SK-N-SH treated with all-trans-retinoic acid at 6 μM for 48 hours (cell line): ENCODE results near the gene PCED1A.

Experiments
- ATAC-seq: fragments of 200-7000 bp; cut with Tn5 transposase; 3 replicates; pipeline ENCODE4 v1.9.1; 2020; ENCODE audit warnings: mild to moderate bottlenecking, moderate library complexity
- ARNTL ChIP-seq: fragments of 450-650 bp; formaldehyde crosslinking; IDR thresholded peaks from 2 replicates; pipeline ENCODE4 v1.5.0; 2020; ENCODE audit warnings: low read depth, mild to moderate bottlenecking, moderate library complexity, borderline replicate concordance
- BACH2 ChIP-seq: fragments of 250-450 bp; sonication (Bioruptor Pico); IDR thresholded peaks from 2 replicates; pipeline ENCODE4 v1.9.0; 2021; ENCODE audit warnings: mild to moderate bottlenecking, borderline replicate concordance
- CSDC2 ChIP-seq: fragments of 250-450 bp; sonication (Bioruptor Pico); IDR thresholded peaks from 2 replicates; pipeline ENCODE4 v1.5.0; 2020; ENCODE audit warnings: mild to moderate bottlenecking, moderate library complexity
- GLIS3 ChIP-seq: fragments of 250-450 bp; sonication (Bioruptor Pico); IDR thresholded peaks from 2 replicates; pipeline ENCODE4 v1.5.0; 2020; ENCODE audit warnings: mild to moderate bottlenecking, moderate library complexity
- ISL1 ChIP-seq: fragments of 250-450 bp; sonication (Bioruptor Pico); IDR thresholded peaks from 2 replicates; pipeline ENCODE4 v2.1.2; 2022; ENCODE audit warnings: mild to moderate bottlenecking, moderate library complexity
- OSR1 ChIP-seq: fragments of 250-450 bp; sonication (Bioruptor Pico); IDR thresholded peaks from 2 replicates; pipeline ENCODE4 v1.8.0; 2022; ENCODE audit warnings: moderate library complexity, mild to moderate bottlenecking, inconsistent platforms
- RARB ChIP-seq: fragments of 250-450 bp; sonication (Bioruptor Pico); IDR thresholded peaks from 2 replicates; pipeline ENCODE4 v1.8.0; 2021; ENCODE audit warnings: mild to moderate bottlenecking, moderate library complexity
- SNAI2 ChIP-seq: fragments of 250-450 bp; sonication (Bioruptor Pico); IDR thresholded peaks from 2 replicates; pipeline ENCODE4 v1.5.0; 2020; ENCODE audit warnings: mild to moderate bottlenecking, moderate library complexity
- TCF4 ChIP-seq: fragments of 250-450 bp; sonication (Bioruptor Pico); IDR thresholded peaks from 2 replicates; pipeline ENCODE4 v1.8.0; 2021; ENCODE audit warnings: mild to moderate bottlenecking, moderate library complexity, borderline replicate concordance
- TOX ChIP-seq: fragments of 250-450 bp; sonication (Bioruptor Pico); IDR thresholded peaks from 2 replicates; pipeline ENCODE4 v1.8.0; 2021; ENCODE audit warnings: mild to moderate bottlenecking, moderate library complexity, borderline replicate concordance
- ZC3H10 ChIP-seq: fragments of 250-450 bp; sonication (Bioruptor Pico); IDR thresholded peaks from 2 replicates; pipeline ENCODE4 v1.5.1; 2021; ENCODE audit warnings: mild to moderate bottlenecking, moderate library complexity
- ZFP3 ChIP-seq: fragments of 250-450 bp; sonication (Bioruptor Pico); IDR thresholded peaks from 2 replicates; pipeline ENCODE4 v1.5.0; 2020; ENCODE audit warnings: mild to moderate bottlenecking, moderate library complexity
- ZFP30 ChIP-seq: fragments of 450-650 bp; formaldehyde crosslinking; IDR thresholded peaks from 2 replicates; pipeline ENCODE4 v1.5.0; 2022; ENCODE audit warnings: mild to moderate bottlenecking, moderate library complexity
- ZNF565 ChIP-seq: fragments of 450-650 bp; formaldehyde crosslinking; conservative IDR thresholded peaks from 2 replicates; pipeline ENCODE4 v1.5.0; 2020; ENCODE audit warnings: low read depth, mild to moderate bottlenecking, moderate library complexity
- ZNF70 ChIP-seq: fragments of 450-650 bp; formaldehyde crosslinking; IDR thresholded peaks from 2 replicates; pipeline ENCODE4 v1.5.0; 2020; ENCODE audit warnings: mild to moderate bottlenecking, moderate library complexity
- ZNF8 ChIP-seq: fragments of 450-650 bp; formaldehyde crosslinking; IDR thresholded peaks from 2 replicates; pipeline ENCODE4 v1.5.0; 2020; ENCODE audit warnings: mild to moderate bottlenecking, moderate library complexity
- TF ChIP-seq, protein P1 (sequence below): fragments of 250-450 bp; sonication (Bioruptor Pico); IDR thresholded peaks from 2 replicates; pipeline ENCODE4 v1.5.0; 2020; ENCODE audit warnings: mild to moderate bottlenecking, moderate library complexity
- TF ChIP-seq, protein P2 (sequence below): fragments of 250-450 bp; sonication (Bioruptor Pico); IDR thresholded peaks from 2 replicates; pipeline ENCODE4 v1.5.1; 2020; ENCODE audit warnings: low read depth, mild to moderate bottlenecking, moderate library complexity
- TF ChIP-seq, protein P3 (sequence below): fragments of 250-450 bp; sonication (Bioruptor Pico); IDR thresholded peaks from 2 replicates; pipeline ENCODE4 v1.5.1; 2021; ENCODE audit warnings: mild to moderate bottlenecking, moderate library complexity
- TF ChIP-seq, protein P4 (sequence below): fragments of 250-450 bp; sonication (Bioruptor Pico); IDR thresholded peaks from 2 replicates; pipeline ENCODE4 v1.8.0; 2020; ENCODE audit warnings: mild to moderate bottlenecking, moderate library complexity, borderline replicate concordance

PCED1A gene

GRCh38 chr20:2845607-2846006, 5.2 kb upstream of the PCED1A start:
- TF ChIP-seq SNAI2 (no peak), ISL1 (CRISPR knock-in tag) (no peak), RARB (CRISPR knock-in tag) (no peak), ZFP3 (no peak)

DNA sequence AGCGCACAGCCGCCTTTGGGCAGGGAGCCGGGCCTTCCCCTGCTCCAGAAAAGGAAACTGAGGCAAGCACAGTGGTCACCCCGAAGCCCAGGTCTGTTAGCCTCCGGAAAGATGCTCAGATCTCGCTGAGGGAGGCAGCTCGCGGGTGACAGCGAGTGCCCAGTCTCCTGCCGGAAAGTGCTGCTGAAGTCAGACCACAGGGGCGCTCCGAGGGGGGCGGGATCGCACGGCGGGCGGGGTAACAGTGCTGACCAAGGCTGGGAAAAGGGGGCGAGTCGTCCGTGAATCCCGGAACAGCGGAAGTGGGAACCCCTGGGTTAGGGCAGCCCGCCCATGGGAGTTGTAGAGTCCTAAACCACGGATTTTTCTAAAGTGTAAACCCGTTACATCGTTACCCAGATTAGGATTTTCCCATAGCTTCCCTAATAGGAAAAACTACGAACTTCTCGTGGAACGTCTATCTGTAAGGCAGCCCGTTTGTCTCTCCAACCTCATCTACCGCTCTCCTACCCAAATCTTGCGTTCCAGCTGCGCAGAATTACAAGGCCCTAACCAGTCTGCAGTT, 594 bp upstream of the PCED1A start:
- TF ChIP-seq RARB (CRISPR knock-in tag) (no peak), ZFP3 (no peak)
- TF ChIP-seq, protein P1, sequence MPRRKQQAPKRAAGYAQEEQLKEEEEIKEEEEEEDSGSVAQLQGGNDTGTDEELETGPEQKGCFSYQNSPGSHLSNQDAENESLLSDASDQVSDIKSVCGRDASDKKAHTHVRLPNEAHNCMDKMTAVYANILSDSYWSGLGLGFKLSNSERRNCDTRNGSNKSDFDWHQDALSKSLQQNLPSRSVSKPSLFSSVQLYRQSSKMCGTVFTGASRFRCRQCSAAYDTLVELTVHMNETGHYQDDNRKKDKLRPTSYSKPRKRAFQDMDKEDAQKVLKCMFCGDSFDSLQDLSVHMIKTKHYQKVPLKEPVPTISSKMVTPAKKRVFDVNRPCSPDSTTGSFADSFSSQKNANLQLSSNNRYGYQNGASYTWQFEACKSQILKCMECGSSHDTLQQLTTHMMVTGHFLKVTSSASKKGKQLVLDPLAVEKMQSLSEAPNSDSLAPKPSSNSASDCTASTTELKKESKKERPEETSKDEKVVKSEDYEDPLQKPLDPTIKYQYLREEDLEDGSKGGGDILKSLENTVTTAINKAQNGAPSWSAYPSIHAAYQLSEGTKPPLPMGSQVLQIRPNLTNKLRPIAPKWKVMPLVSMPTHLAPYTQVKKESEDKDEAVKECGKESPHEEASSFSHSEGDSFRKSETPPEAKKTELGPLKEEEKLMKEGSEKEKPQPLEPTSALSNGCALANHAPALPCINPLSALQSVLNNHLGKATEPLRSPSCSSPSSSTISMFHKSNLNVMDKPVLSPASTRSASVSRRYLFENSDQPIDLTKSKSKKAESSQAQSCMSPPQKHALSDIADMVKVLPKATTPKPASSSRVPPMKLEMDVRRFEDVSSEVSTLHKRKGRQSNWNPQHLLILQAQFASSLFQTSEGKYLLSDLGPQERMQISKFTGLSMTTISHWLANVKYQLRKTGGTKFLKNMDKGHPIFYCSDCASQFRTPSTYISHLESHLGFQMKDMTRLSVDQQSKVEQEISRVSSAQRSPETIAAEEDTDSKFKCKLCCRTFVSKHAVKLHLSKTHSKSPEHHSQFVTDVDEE (CRISPR knock-in tag) = no peak
- TF ChIP-seq, protein P2, sequence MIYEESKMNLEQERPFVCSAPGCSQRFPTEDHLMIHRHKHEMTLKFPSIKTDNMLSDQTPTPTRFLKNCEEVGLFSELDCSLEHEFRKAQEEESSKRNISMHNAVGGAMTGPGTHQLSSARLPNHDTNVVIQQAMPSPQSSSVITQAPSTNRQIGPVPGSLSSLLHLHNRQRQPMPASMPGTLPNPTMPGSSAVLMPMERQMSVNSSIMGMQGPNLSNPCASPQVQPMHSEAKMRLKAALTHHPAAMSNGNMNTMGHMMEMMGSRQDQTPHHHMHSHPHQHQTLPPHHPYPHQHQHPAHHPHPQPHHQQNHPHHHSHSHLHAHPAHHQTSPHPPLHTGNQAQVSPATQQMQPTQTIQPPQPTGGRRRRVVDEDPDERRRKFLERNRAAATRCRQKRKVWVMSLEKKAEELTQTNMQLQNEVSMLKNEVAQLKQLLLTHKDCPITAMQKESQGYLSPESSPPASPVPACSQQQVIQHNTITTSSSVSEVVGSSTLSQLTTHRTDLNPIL (CRISPR knock-in tag) = no peak
- peak; percentile 83 for ATAC-seq

More at GRCh38 chr20:2845607-2846006, 5.2 kb upstream of the PCED1A start:
- ATAC-seq = no peak

DNA sequence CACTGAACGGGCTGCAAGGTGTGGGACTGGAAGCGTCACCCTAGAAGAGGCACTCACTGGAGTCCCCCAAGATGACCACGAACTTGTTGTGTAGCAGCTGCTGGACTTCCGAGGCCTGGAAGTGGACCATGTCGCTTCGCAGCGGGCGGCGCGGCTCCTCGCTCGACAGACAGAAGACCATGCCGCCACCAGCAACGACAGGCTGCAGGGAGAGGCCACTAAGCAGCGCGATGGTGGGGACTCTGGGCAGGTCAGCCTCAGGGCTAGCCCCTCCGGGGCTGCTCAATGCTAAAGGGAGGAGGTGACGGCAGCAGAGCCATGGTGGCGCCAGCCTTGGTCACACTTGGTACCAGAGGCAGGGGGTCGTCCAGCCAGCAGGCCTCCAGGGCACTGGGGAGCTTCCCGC, 720 bp downstream of the PCED1A start:
- no peak for ATAC-seq
- TF ChIP-seq SNAI2 = no peak
- no peak for TF ChIP-seq CSDC2 (CRISPR knock-in tag)
- no peak for TF ChIP-seq GLIS3 (CRISPR knock-in tag)
- TF ChIP-seq ISL1 (CRISPR knock-in tag) = no peak
- no peak for TF ChIP-seq BACH2 (CRISPR knock-in tag)
- TF ChIP-seq ZNF70 (CRISPR knock-in tag) = no peak
- TF ChIP-seq ARNTL (CRISPR knock-in tag) = no peak
- TF ChIP-seq ZFP3 = no peak
- TF ChIP-seq OSR1 = no peak
- no peak for TF ChIP-seq ZNF565 (CRISPR knock-in tag)
- no peak for TF ChIP-seq TCF4 (CRISPR knock-in tag)
- TF ChIP-seq, protein P3, sequence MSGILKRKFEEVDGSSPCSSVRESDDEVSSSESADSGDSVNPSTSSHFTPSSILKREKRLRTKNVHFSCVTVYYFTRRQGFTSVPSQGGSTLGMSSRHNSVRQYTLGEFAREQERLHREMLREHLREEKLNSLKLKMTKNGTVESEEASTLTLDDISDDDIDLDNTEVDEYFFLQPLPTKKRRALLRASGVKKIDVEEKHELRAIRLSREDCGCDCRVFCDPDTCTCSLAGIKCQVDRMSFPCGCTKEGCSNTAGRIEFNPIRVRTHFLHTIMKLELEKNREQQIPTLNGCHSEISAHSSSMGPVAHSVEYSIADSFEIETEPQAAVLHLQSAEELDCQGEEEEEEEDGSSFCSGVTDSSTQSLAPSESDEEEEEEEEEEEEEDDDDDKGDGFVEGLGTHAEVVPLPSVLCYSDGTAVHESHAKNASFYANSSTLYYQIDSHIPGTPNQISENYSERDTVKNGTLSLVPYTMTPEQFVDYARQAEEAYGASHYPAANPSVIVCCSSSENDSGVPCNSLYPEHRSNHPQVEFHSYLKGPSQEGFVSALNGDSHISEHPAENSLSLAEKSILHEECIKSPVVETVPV (CRISPR knock-in tag) = no peak
- TF ChIP-seq ZFP30 (CRISPR knock-in tag) = no peak
- no peak for TF ChIP-seq ZNF8 (CRISPR knock-in tag)
- no peak for TF ChIP-seq RARB (CRISPR knock-in tag)
- TF ChIP-seq ZC3H10 (CRISPR knock-in tag) = no peak
- TF ChIP-seq, protein P1 (CRISPR knock-in tag) = no peak
- TF ChIP-seq, protein P4, sequence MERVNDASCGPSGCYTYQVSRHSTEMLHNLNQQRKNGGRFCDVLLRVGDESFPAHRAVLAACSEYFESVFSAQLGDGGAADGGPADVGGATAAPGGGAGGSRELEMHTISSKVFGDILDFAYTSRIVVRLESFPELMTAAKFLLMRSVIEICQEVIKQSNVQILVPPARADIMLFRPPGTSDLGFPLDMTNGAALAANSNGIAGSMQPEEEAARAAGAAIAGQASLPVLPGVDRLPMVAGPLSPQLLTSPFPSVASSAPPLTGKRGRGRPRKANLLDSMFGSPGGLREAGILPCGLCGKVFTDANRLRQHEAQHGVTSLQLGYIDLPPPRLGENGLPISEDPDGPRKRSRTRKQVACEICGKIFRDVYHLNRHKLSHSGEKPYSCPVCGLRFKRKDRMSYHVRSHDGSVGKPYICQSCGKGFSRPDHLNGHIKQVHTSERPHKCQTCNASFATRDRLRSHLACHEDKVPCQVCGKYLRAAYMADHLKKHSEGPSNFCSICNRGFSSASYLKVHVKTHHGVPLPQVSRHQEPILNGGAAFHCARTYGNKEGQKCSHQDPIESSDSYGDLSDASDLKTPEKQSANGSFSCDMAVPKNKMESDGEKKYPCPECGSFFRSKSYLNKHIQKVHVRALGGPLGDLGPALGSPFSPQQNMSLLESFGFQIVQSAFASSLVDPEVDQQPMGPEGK (CRISPR knock-in tag) = no peak
- TF ChIP-seq TOX (CRISPR knock-in tag) = no peak
- TF ChIP-seq, all 23 proteins: peak for 0
